Right atrium auricular region (tissue), 2 donors: Measurements from ENCODE around the gene C11orf68. TPM values are rescaled to one million over a fixed set of nuclear protein-coding genes. Genes with fewer than 3 reads are reported as not detected.

Source experiments
- DNase-seq: peaks from one replicate; pipeline ENCODE4 v3.0.0-alpha.2; 2019; ENCODE audit warnings: low spot score
- H3K27ac ChIP-seq, 2 donors: fragments of 200-600 bp; sonication (generic); 1 replicate in 1 of 2; 2 replicates in 1 of 2; pipeline ENCODE4 v1.5.1; 2016 to 2019
- H3K27me3 ChIP-seq, 2 donors: fragments of 200-600 bp; sonication (generic); one replicate each; pipeline versions ENCODE4 v1.5.1 to v1.6.0; 2017 to 2019
- H3K36me3 ChIP-seq: fragments of 200-600 bp; sonication (generic); one replicate; pipeline ENCODE4 v1.5.1; 2016
- H3K4me1 ChIP-seq, 2 donors: fragments of 200-600 bp; sonication (generic); one replicate each; pipeline versions ENCODE4 v1.5.1 to v1.6.0; 2017 to 2019
- H3K4me3 ChIP-seq, 2 donors: fragments of 200-600 bp; sonication (generic); 1 replicate in 1 of 2; 2 replicates in 1 of 2; pipeline ENCODE4 v1.5.1; 2017 to 2019; ENCODE audit warnings: mild to moderate bottlenecking in 1 of 2, moderate library complexity in 1 of 2
- H3K9me3 ChIP-seq, 2 donors: fragments of 200-600 bp; sonication (generic); one replicate each; pipeline ENCODE4 v1.5.1; 2019
- CTCF ChIP-seq, 2 donors: fragments of 200-600 bp; sonication (generic); IDR thresholded peaks; one replicate each; pipeline ENCODE4 v1.5.1; 2019; ENCODE audit warnings: antibody characterized with exemption in 2 of 2
- total RNA-seq, 2 donors: library from RNA; depleted of rRNA; stranded (reverse); fragments of >200 nt; gene quantifications; one replicate each; pipeline ENCODE4 v1.1.0, GENCODE V29; 2016

C11orf68 gene
- total RNA-seq, 2 donors from 2014 or later, result 13.9 to 23.5 TPM

- H3K4me1 ChIP-seq, result peaks cover 0 to 16% of the 10 kb centered on the region in 2 donors
- peak overlapping the region; percentile 53 to 59 for H3K4me3 ChIP-seq
- H3K9me3 ChIP-seq, result no peaks in the 10 kb centered on the region
- TF ChIP-seq CTCF (IDR thresholded peaks at IDR 0.05), result no peak
- no peaks in the 10 kb centered on the region for H3K27me3 ChIP-seq
- no peaks in the 10 kb centered on the region for H3K36me3 ChIP-seq
- peak; percentile 82 for DNase-seq
- peak overlapping the region; percentile 62 to 72 for H3K27ac ChIP-seq
Measured at GRCh38 chr11:65899356-65900124, 19.3 kb downstream of the C11orf68 start.

- no peak for DNase-seq
- Histone ChIP-seq H3K4me3 (peak overlapping the region; percentile 53 to 59), H3K27ac (peak overlapping the region in 1 of 2 donors; percentile 62), H3K4me1 (peaks cover 0 to 23% of the 10 kb centered on the region in 2 donors), H3K27me3 (no peaks in the 10 kb centered on the region), H3K9me3 (no peaks in the 10 kb centered on the region), H3K36me3 (no peaks in the 10 kb centered on the region)
- TF ChIP-seq CTCF (IDR thresholded peaks at IDR 0.05), result no peak
Measured at GRCh38 chr11:65898656-65899355, 20.1 kb downstream of the C11orf68 start.

- H3K36me3 ChIP-seq, result no peaks in the 10 kb centered on the region
- no peak overlapping the region for H3K27ac ChIP-seq
- H3K9me3 ChIP-seq, result no peaks in the 10 kb centered on the region
- H3K4me1 ChIP-seq, result peaks cover 0 to 40% of the 10 kb centered on the region in 2 donors
- no peak for TF ChIP-seq CTCF (IDR thresholded peaks at IDR 0.05)
- H3K27me3 ChIP-seq, result no peaks in the 10 kb centered on the region
- H3K4me3 ChIP-seq, result no peak overlapping the region
- no peak for DNase-seq
Measured at GRCh38 chr11:65897020-65897471, 21.8 kb downstream of the C11orf68 start.

GRCh38 chr11:65896034-65896999, 22.5 kb downstream of the C11orf68 start:
- no peak for TF ChIP-seq CTCF (IDR thresholded peaks at IDR 0.05)
- Histone ChIP-seq H3K4me1 (peaks cover 0 to 48% of the 10 kb centered on the region in 2 donors), H3K27ac (no peak overlapping the region), H3K27me3 (no peaks in the 10 kb centered on the region), H3K9me3 (no peaks in the 10 kb centered on the region), H3K4me3 (no peak overlapping the region), H3K36me3 (no peaks in the 10 kb centered on the region)
- no peak for DNase-seq

- no peak overlapping the region for H3K4me3 ChIP-seq
- H3K4me1 ChIP-seq, result peaks cover 0 to 48% of the 10 kb centered on the region in 2 donors
- H3K27me3 ChIP-seq, result no peaks in the 10 kb centered on the region
- H3K36me3 ChIP-seq, result no peaks in the 10 kb centered on the region
- TF ChIP-seq CTCF (IDR thresholded peaks at IDR 0.05), result no peak
- H3K9me3 ChIP-seq, result no peaks in the 10 kb centered on the region
- no peak for DNase-seq
- H3K27ac ChIP-seq, result no peak overlapping the region
Measured at GRCh38 chr11:65895482-65895981, 23.3 kb downstream of the C11orf68 start.
